HepG2 (cell line): Measurements from ENCODE around the gene AJUBA. TPM values are rescaled to one million over a fixed set of nuclear protein-coding genes. Genes with fewer than 3 reads are reported as not detected.

Source experiments
- CEBPG ChIP-seq: IDR thresholded peaks from 2 replicates; pipeline ENCODE4 v1.6.1; 2016
- GATAD2A ChIP-seq: IDR thresholded peaks from 2 replicates; pipeline ENCODE4 v1.6.1; 2016
- GLMP ChIP-seq: sonication (generic); formaldehyde crosslinking; IDR thresholded peaks from 2 replicates; pipeline ENCODE4 v1.9.0; 2021; ENCODE audit warnings: missing genetic modification reagents, mild to moderate bottlenecking, borderline replicate concordance
- HINFP ChIP-seq: sonication (generic); formaldehyde crosslinking; IDR thresholded peaks from 2 replicates; pipeline ENCODE4 v1.4.0; 2020; ENCODE audit warnings: low read depth, mild to moderate bottlenecking, missing genetic modification reagents
- HNF4G ChIP-seq, 2 experiments: sonication (generic) in 1 of 2; formaldehyde crosslinking in 1 of 2; IDR thresholded peaks; 2 replicates each; pipeline versions ENCODE4 v1.4.0 to v1.6.1; 2011 to 2020; ENCODE audit warnings: borderline replicate concordance in 2 of 2, low read depth in 2 of 2, mild to moderate bottlenecking in 2 of 2, low read length in 1 of 2, missing genetic modification reagents in 1 of 2, moderate library complexity in 1 of 2
- JDP2 ChIP-seq: sonication (generic); formaldehyde crosslinking; IDR thresholded peaks from 2 replicates; pipeline ENCODE4 v1.8.1; 2022; ENCODE audit warnings: missing genetic modification reagents, borderline replicate concordance
- MED1 ChIP-seq: sonication (generic); formaldehyde crosslinking; IDR thresholded peaks from 2 replicates; pipeline ENCODE4 v1.4.0; 2020; ENCODE audit warnings: missing genetic modification reagents
- PCBP1 ChIP-seq: fragments of 200-400 bp; formaldehyde crosslinking; IDR thresholded peaks from 2 replicates; pipeline ENCODE4 v1.6.1; 2017; ENCODE audit warnings: mild to moderate bottlenecking, low read depth, low read length, borderline replicate concordance
- RFX1 ChIP-seq: fragments of 450-650 bp; IDR thresholded peaks from 2 replicates; pipeline ENCODE4 v1.6.1; 2017
- SKI ChIP-seq: fragments of 450-650 bp; IDR thresholded peaks from one replicate; pipeline ENCODE4 v1.6.1; 2018; ENCODE audit warnings: mild to moderate bottlenecking; ENCODE audit not compliant: partially characterized antibody
- SMAD9 ChIP-seq: sonication (generic); formaldehyde crosslinking; IDR thresholded peaks from 2 replicates; pipeline ENCODE4 v1.5.1; 2020; ENCODE audit warnings: mild to moderate bottlenecking, missing genetic modification reagents
- THRA ChIP-seq: sonication (generic); formaldehyde crosslinking; IDR thresholded peaks from 2 replicates; pipeline ENCODE4 v1.4.0; 2020; ENCODE audit warnings: missing genetic modification reagents, borderline replicate concordance
- ZFY ChIP-seq: sonication (generic); formaldehyde crosslinking; IDR thresholded peaks from 2 replicates; pipeline ENCODE4 v1.4.0; 2020; ENCODE audit warnings: missing genetic modification reagents
- ZNF281 ChIP-seq: sonication (generic); formaldehyde crosslinking; IDR thresholded peaks from 2 replicates; pipeline ENCODE4 v1.4.0; 2020; ENCODE audit warnings: missing genetic modification reagents, borderline replicate concordance
- ZNF431 ChIP-seq: sonication (generic); formaldehyde crosslinking; IDR thresholded peaks from 2 replicates; pipeline ENCODE4 v1.9.0; 2022; ENCODE audit warnings: missing genetic modification reagents, low read depth, mild to moderate bottlenecking, borderline replicate concordance
- ZNF550 ChIP-seq: sonication (generic); formaldehyde crosslinking; IDR thresholded peaks from 2 replicates; pipeline ENCODE4 v1.4.0; 2020; ENCODE audit warnings: mild to moderate bottlenecking, missing genetic modification reagents, borderline replicate concordance
- ZNF570 ChIP-seq: sonication (generic); formaldehyde crosslinking; IDR thresholded peaks from 2 replicates; pipeline ENCODE4 v1.4.0; 2020; ENCODE audit warnings: mild to moderate bottlenecking, missing genetic modification reagents, borderline replicate concordance
- ZNF574 ChIP-seq: sonication (generic); formaldehyde crosslinking; IDR thresholded peaks from 2 replicates; pipeline ENCODE4 v1.4.0; 2020; ENCODE audit warnings: missing genetic modification reagents
- ZNF619 ChIP-seq: sonication (generic); formaldehyde crosslinking; IDR thresholded peaks from 2 replicates; pipeline ENCODE4 v1.4.0; 2020; ENCODE audit warnings: mild to moderate bottlenecking, missing genetic modification reagents
- polyA plus RNA-seq, 8 experiments: library from polyadenylated mRNA; depleted of rRNA in 3 of 8; stranded (reverse) in 7 of 8; unstranded in 1 of 8; fragments of >200 nt; fragmentation: Illumina TruSeq in 4 of 8; extraction: Trizol in 4 of 8; gene quantifications; 2 replicates each; pipeline versions ENCODE4 v1.2.1 to v1.2.3, GENCODE V29; 2011 to 2016; ENCODE audit warnings: low read depth in 4 of 8, missing spikeins in 1 of 8, mixed read lengths in 1 of 8; ENCODE audit not compliant: insufficient read depth in 1 of 8
- total RNA-seq, 5 experiments: library from RNA; depleted of rRNA; stranded (reverse); fragments of >200 nt; fragmentation: Illumina TruSeq; extraction: Trizol; gene quantifications; 2 replicates each; pipeline ENCODE4 v1.2.3, GENCODE V29; 2016; ENCODE audit warnings: low read depth in 1 of 5

Gene AJUBA
- total and polyA plus RNA-seq, 2 of the 13 experiments (the other 11 are each of a cell fraction or from before 2014, with no cell fraction given) = 157 to 241 TPM

- TF ChIP-seq ZNF574 (CRISPR knock-in tag) (peak; percentile 39; the same call in 1 of the 2 replicates), ZNF550 (peak; percentile 91; the same call in 1 of the 2 replicates), PCBP1 (no peak), RFX1 (no peak), ZNF619 (CRISPR knock-in tag) (no peak), ZNF281 (no peak), GATAD2A (CRISPR knock-in tag) (0 out of 2 replicates have a peak, but pooled peaks have one; percentile 25), CEBPG (CRISPR knock-in tag) (peak; percentile 10; the same call in 1 of the 2 replicates), ZFY (0 out of 2 replicates have a peak, but pooled peaks have one; percentile 27), SKI (no peak), THRA (no peak), ZNF570 (CRISPR knock-in tag) (no peak), HNF4G (IDR thresholded peaks at IDR 0.05; ENCODE audit: borderline replicate concordance, low read depth, low read length) (no peak), HNF4G (CRISPR knock-in tag; IDR thresholded peaks at IDR 0.05; ENCODE audit: borderline replicate concordance, low read depth) (0 out of 2 replicates have a peak, but pooled peaks have one; percentile 26), JDP2 (CRISPR knock-in tag) (no peak), SMAD9 (no peak), HINFP (peak; percentile 55; the same call in 1 of the 2 replicates), ZNF431 (no peak), MED1 (CRISPR knock-in tag) (peak; percentile 46), GLMP (0 out of 2 replicates have a peak, but pooled peaks have one; percentile 48)
Observed at GRCh38 chr14:22994762-22995275, 12.5 kb upstream of the AJUBA start (continued).
